GM21717 (cell line): ENCODE data around the gene ANKRD10.
A peak's percentile ranks its signal among the peaks of the same experiment; 100 is the strongest.

ENCODE experiments used
- ATAC-seq: cut with Tn5 transposase; IDR thresholded peaks from one replicate; pipeline ENCODE4 v1.9.1; 2021; ENCODE audit warnings: mild to moderate bottlenecking, moderate library complexity; ENCODE audit not compliant: unreplicated experiment

Gene ANKRD10

DNA sequence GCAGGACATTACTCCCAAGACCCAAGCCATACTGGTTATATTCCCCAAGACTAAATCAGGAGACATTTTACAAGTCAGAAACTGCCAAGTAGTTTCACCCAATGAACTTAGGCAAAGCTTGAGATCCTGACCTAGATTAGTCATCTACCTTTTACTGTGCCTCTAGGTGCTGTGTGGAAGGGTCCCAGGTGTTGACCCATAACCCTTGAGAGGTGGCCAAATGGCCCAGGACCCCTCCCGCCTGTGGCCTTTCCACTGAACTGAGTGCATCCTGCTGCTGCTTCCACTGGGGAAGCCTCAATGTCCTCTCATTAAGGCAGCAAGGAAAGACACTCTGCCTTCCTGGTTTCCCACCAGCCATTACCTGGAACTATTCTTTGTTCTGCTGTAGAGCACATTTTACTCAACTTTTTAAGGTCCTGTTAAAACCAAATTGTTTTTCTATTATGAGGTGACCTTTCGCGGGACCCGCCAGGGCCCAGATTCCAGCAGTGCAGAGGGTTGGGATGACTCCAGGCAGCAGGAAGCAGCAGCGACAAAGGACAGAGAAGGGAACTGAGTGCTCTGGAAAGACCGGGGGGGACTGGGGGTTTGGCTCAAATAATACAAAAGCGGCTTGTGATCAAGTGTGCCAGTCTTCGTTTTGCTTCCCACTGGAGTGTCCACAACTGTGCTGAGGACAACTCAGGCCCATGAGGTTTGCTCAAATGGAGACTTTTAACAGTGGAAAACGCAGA lies 27.1 kb downstream of the ANKRD10 start:
- ATAC-seq = no peak

DNA sequence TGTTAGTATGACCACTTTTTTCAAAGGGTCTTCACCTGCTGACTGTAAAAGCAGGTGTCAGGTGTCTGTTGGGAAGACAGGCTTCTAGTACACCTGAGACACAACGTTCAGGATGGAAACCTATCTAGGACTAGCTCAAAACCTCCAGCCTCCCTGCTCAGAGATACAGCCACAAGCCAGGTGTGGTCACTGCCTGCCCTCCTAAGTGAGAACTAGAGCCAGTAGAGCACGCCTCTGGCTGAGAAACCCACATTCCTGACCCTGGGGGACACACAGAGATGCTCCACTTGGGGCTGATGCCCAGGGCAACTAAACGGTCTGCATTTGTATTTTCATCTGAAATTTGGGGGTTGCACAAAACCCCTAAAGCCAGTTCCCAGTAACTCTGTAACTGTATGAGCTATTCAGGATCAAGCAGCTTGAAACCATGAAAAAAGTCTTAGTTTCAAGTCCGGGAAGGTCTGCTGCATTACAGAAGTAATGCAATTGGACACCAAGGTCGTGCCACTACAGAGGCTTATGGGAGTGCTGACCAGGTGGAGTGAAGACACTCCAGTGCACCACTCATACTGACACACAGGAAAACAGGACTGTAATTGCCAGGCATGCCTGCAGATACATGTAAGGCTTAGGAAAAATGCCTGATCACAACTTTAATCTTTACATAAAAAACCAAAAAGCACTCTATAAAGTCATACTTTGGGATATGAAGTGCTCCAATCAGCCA lies 27.8 kb downstream of the ANKRD10 start:
- ATAC-seq = no peak

DNA sequence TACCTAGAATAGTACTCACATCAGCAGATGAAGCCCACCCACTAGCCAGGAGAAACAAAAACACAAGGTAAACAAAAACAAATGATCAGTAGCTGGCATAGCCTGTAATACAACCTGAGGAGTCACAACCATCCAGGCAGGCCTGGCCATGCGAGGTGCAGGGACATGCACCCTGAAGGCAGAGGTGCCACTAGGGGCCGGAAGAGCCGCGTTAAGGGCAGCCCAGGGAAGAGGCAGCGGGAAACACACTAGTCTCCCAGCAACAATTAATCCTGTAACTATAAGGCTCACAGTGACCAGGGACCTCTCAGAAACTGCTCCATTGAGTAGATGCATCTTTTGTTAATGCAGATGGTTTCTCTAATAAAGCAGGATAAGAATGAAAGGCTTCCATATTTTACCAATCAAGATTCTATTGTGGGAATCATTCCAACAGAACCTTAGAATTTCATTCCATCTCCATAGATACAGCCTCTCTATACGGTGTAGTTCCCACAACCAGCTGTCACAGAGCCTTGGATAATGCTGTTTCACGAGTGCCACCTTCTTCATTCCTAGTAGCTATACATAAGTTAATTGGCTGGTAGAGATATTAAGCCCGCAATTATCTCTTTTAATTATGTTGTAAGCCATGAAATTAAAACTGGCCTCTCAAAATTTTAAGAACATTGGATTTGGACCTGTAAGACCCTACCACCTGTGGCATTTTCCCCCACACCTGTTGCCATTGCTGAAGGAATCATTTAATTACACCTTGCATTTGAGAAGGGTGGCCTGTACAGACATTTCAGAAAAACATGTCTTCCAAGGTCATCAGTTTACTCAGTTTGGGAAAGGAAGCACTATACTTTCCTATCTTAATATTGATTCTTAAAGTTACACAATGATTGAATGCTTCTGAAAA lies 28.7 kb downstream of the ANKRD10 start:
- no peak for ATAC-seq

DNA sequence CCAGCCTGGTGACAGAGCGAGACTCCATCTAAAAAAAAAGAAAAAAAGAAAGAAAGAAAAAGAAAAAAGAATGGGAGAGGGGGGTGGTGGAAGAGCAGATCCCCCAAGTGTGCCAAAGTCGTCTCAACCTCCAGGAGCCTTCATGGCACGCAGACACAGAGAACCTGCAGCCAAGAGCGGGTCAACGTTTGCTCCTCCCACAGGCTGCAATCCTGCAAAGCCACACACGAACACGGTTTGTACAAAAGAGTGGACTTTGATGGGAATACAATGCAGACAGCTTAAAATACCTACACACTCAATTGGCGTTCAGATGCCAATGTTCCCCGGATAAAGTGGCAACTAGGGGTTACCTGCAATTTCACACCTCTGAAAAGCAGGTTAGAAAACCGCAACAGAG lies 29.4 kb downstream of the ANKRD10 start:
- ATAC-seq = no peak

DNA sequence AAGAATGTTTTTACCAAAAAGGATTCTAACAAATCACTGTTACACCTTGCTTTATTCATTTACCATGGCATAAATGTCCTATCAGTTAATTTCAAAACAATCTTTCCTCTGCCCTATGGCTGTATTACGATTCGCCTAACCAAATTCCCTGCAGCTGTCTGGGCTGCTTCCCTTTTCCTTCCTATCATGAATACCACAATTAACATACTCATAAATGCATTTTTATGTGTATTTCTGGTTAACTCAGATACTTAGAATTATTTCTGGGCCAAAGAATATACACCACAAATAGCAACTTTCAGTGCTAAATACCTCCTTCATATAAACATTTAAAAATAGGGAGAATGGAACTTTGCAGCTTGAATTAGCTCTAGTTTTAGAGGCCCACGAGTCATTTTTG lies 30.4 kb downstream of the ANKRD10 start:
- no peak for ATAC-seq

DNA sequence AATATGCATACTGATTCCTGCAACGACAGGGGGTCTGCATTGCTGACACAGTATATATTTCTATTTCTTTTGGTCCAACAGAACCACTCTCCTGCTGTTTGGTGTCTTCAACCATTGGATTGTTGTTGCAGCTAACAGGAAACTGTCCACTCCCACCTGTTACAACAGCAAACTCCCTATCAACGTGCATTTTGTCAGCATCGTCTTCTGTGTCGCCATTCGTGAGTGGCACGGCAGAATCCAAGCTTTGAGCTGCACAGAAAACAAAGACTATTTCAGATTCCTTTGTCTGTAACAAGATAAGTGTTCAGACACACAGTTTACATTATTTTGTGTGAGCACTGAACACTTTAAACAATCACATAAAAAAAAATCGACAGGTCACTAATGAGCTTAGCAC lies 31.3 kb downstream of the ANKRD10 start:
- no peak for ATAC-seq

DNA sequence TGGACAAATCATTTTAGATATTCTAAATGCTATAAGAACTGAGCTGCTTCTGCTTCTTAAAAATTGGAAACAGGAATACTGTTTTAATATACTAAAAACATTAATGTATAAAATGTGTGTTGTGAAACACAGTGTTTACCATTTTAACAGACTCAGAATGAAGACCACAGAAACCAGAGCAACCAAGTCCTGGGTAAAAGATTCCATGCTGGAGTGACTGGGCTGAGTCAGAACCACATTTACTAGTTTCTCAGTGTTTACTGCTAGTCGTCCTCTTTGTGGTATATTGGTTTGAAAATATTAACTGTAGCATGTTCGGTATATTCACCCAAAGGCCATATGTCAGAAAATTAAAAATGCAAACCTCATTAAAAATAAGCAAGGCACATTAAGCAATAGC lies 31.9 kb downstream of the ANKRD10 start:
- ATAC-seq = no peak

DNA sequence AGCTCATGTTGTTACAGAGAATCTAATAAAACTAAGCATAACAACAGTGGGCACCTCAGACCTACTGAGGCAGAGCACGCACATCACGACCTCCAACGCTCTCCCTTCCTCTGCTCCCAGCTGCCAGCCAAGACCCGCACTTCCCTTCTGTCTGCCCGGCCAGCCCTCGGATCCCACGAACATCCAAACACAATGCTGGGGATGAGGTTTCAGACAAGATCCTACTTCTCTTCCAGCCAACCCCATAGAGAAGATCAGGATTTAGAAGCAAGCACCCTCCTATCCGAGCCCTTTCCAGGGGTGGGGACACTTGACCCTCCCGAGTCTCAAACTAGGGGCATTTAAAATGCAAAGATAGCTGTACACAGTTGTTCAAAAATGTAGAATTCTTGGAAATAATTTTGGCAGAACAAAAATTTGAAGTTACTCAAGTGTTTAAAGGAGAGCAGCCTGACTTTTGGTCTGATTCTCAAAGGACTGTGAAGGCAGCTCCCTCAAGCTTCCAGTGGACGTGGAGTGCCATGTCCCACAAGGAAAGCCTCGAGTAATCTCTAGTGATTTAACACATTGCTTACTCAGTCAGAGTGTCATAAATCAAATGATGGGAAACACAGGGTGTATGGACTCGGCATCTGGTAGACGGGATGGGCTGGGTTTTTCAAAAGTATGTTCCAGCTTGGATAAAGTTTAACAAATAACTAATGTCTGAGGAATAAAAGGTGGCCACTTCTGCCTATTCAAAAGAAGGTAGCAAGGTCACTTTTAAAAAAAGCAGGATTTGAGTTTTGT lies 32.8 kb downstream of the ANKRD10 start:
- no peak for ATAC-seq

DNA sequence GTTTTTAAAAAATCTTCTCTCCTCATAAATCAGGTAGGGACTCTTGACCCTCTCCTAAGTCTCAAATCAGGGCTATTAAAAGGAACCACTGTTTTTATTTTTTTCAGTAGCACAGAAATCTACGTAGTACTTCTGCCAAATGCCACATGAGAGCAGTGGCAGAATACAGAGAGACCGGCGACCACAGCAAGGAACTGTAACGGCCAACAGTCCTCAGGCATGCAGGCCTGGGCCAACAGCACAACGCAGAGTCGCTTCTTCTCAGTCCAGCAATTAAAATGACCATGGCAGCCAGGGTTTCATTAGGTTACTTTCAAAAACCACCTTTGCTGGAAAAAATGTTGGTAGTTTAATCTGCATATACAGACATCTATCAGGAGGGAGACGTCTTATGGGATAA lies 34.2 kb downstream of the ANKRD10 start:
- no peak for ATAC-seq

DNA sequence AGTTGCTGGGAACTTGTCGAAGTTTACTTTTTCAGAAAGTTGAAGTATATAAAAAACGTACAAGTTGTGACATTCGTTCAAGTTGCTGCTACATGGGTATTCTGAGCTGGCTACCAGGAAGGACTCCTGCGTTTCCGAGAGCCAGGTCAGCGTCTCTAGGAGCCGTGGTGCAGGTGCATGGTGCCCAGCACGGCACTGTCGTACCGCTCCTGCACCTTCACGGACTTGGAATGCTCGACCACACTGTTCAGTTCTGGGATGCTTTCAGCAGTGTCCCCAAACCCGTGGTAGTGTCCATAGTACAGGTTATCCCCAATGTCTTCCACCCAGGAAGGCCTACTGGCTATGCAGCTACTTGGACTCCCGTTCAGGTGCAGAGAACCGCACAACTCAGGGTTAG lies 35.4 kb downstream of the ANKRD10 start:
- no peak for ATAC-seq

DNA sequence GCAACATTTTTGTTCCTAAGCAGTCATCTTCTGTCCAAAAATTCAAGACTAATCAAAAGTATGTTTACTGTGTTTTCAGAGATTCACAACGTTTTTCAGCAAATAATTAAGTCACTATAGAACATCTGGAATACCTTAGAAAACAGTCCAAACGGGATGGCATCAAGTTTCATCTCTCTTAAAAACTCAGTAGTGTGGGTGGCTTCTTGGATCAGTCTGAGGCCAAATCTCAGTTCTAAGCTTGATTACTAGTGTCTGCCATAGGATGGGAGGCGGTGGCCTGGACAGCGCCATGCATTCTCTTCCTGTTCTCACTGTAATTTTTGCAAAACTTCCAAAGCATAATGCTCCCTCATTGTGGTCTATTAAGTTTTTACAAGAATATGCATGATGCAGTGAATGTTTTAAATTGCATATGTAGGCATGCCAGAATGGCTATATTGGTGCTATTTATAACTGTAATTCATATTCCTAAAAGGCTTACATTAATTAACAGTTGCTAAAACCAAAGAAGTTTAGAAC lies 37.1 kb downstream of the ANKRD10 start:
- no peak for ATAC-seq

DNA sequence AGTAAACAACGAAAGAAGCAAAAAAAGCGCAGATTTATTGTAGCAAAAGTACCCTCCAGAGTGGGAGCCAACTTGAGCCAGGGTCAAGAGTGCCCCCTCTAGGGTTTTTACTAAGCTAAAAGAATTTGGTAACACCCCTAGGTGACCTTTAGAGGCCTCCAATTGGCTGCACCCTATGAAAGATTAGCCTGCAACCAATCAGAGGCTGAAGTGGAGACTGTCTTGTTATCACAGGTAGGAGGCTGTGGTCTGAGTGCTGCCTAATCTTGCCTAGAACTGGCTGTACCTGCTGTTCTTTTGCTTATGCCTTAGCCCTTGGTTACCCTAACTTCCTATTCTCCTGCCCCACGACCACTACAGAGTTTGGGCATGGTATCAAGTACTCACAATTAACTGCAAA lies 38.3 kb downstream of the ANKRD10 start:
- ATAC-seq = no peak

DNA sequence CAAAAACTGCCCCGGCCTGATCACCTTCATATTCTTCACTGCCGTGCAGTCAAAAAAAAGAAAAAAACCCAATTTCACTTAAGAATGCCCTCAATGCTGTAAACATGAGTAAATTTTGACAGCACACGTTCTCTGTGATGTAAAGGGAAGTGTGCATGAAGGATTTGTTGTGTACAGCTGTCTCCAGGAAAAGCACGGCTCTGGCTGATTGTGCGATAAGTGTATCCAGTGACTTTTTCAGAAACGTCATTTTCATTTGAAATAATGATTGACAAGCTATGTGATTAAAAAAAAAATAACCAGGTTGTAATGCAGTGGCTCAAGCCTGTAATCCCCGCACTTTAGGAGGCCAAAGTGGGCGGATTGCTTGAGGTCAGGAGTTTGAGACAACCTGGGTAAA lies 39.6 kb downstream of the ANKRD10 start:
- no peak for ATAC-seq

DNA sequence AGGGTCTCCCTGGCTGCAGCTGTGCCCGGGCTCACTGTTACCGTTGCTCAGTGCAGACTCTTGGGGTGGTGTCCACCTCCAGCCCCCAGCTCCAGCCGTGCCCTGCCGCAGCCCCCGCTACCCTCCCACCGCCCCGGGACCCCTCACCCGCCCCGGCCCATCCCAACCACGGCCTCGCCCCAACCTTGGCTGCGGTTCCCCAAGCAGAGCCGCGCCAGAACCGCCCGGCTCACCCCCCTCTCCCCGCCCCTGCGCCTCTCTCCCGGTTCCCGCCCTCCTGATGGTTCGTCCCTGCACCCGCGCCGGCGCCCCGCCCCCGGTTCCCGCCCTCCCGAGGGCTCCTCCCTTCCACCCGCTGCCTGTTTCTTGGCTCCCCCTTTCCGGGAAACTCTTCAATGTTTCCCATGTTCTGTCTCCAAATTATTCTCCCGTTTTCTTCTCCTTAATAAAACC lies 40.3 kb downstream of the ANKRD10 start:
- ATAC-seq = peak; percentile 70

DNA sequence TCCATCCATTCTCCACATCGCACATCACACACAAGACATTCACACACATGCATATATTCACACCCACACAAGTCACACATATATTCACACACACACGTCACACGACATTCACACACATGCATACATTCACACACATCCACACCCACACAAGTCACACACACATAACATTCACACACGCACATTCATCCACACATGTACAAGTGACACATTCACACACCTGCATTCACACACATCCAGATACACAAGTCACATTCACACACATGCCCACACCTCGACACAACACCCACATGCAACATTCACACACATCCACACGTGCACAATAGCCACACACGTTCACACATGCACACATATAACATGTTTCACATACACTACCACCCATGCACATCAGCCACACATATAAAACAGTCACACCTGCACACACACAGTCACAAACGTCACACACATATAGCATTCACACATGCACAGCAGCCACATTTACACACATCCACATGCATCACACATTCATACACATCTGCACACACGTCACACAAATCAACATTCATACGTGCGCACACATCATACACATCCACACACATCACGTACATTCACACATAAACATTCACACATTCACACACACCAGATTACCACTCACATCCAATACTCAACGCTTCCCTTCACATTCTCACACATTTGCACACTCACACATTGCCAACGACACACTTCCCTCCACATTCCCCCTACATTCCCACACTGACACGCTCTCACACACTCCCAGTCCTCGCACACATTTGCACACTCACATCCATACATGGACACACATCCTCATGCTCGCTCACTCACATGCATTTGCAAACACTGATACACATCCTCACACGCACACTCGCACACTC lies 41.0 kb downstream of the ANKRD10 start:
- ATAC-seq = no peak

DNA sequence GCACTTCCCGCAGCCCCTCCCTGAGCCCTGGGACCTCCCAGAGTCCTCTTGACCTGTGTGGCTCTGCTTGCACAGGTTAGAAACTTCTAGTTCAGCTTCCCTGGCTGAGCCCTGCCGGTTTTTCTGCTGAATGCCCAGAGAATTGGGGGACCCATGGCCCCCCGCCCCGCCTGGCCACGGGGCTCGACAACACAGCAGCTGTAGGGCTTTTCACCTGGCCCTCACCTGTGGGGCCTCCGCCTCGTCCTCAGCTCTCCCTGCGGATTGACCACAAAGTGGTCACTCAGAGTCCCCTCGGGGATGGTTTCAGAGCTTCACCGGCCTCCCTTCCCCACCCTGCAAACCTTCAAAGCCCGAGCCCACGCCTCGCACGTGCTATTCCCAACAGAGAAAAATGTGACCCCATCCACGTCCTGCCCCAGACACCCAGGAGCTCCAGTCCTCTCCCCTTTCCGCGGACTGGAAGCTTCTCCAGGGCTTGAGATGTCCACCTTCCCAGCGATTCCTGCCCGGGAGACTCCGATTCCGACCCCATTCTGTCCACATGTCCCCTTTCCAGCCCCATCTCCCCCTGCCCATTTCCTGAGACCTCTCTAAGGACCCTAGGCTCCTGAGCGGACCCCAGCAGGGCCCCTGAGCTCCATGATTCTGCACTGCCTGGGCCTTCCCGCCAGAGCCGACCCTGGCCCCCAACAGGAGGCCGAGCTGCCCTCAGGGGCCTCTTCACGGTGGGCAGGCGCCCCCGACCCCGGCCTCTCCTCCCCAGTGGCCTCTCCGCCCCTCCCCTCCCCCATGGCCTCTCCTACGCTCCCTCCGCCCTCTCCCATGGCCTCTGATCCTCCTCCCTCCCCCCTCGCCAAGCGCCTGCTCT lies 41.9 kb downstream of the ANKRD10 start:
- ATAC-seq = no peak

DNA sequence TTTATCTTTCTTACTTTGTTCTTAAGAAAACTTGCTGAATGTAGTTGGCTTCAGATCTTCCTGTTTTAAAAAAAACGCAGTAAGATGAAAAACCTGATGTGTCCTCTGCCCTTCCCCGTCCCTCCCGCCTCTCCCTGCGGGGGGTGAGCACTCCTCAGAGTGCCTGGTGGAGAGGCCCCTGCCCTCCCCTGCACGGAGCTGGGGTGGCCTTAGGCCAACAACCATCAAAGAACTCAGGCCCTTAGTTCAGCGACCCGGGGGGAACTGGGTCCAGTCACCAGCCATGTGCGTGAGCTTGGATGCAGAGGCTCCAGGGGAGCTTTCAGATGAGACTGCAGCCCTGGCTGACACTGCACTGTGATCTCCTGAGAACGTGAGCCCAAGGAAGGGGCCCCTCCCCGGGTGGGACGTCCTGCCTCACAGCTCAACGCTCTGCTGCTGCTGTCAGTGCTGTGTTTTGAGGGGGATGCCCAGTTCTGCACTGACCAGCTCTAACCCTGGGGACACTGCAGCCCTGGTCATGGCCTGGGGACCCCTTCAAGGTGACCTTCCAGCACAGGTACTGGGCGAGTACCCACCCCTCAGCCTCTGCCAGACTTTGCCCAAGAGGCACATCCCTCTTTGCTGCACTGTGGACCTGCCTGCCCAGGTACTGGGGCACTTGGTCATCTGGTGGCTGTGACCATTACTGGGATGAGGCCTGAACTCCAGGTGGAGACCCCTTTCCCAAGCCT lies 42.7 kb downstream of the ANKRD10 start:
- no peak for ATAC-seq
